IMR-90 (cell line): ENCODE data around the gene RASGRP1. TPM values are rescaled to one million over a fixed set of nuclear protein-coding genes. Genes with fewer than 3 reads are reported as not detected.

Source experiments
- ATAC-seq: fragments of 200-7000 bp; cut with Tn5 transposase; 2 replicates; pipeline ENCODE4 v1.9.1; 2020; ENCODE audit warnings: low read depth, mild to moderate bottlenecking, moderate library complexity
- BruUV-seq: library from RNA; stranded (reverse); fragments of 400-500 nt; replicated peaks from 2 replicates; lab custom pipeline; 2021; lab: Mats Ljungman, UMichigan
- CTCF ChIA-PET: fragments of 300-600 bp; formaldehyde crosslinking; extraction: SDS; loops from one replicate; lab custom pipeline; 2021; ENCODE audit warnings: antibody characterized with exemption; lab: Yijun Ruan, JAX
- POLR2A ChIA-PET: fragments of 300-600 bp; sonication (Branson Sonifier 250); formaldehyde crosslinking; loops from one replicate; lab custom pipeline; 2022; ENCODE audit warnings: antibody characterized with exemption; ENCODE audit not compliant: unreplicated experiment; lab: Charles Lee
- DNase-seq: peaks from one replicate; pipeline ENCODE4 v3.0.0; 2013
- H2AFZ ChIP-seq: replicated peaks from 2 replicates; pipeline ENCODE3; 2013; ENCODE audit warnings: low read length, mild to moderate bottlenecking; ENCODE audit not compliant: poor library complexity
- H2AK5ac ChIP-seq: 2 replicates; pipeline ENCODE4 v1.6.1; 2013; ENCODE audit warnings: low read depth, low read length, inconsistent platforms
- H2AK9ac ChIP-seq: replicated peaks from 2 replicates; pipeline ENCODE3; 2013; ENCODE audit warnings: mild to moderate bottlenecking, low read depth, low read length, moderate library complexity; ENCODE audit not compliant: poor library complexity
- H2BK120ac ChIP-seq: 2 replicates; pipeline ENCODE4 v1.6.1; 2013; ENCODE audit warnings: low read depth, low read length, inconsistent platforms
- H2BK15ac ChIP-seq: 3 replicates; pipeline ENCODE4 v1.6.1; 2013; ENCODE audit warnings: low read depth, low read length, inconsistent platforms
- H2BK20ac ChIP-seq: 2 replicates; pipeline ENCODE4 v1.6.1; 2013; ENCODE audit warnings: low read depth, mild to moderate bottlenecking, inconsistent platforms, low read length, moderate library complexity
- H2BK5ac ChIP-seq: 2 replicates; pipeline ENCODE4 v1.6.1; 2013; ENCODE audit warnings: mild to moderate bottlenecking, low read depth, low read length, inconsistent platforms; ENCODE audit not compliant: poor library complexity, severe bottlenecking
- H3K14ac ChIP-seq: replicated peaks from 2 replicates; pipeline ENCODE4 v1.6.1; 2013; ENCODE audit warnings: low read depth, low read length, inconsistent platforms
- H3K18ac ChIP-seq: 2 replicates; pipeline ENCODE4 v1.6.1; 2013; ENCODE audit warnings: low read depth, low read length, control low read depth
- H3K23ac ChIP-seq: 2 replicates; pipeline ENCODE4 v1.6.1; 2013; ENCODE audit warnings: low read depth, low read length, inconsistent platforms
- H3K27ac ChIP-seq: 2 replicates; pipeline ENCODE4 v1.5.1; 2013; ENCODE audit warnings: mild to moderate bottlenecking, control low read depth, low read length; ENCODE audit not compliant: insufficient read depth
- H3K27me3 ChIP-seq: 2 replicates; pipeline ENCODE4 v1.6.1; 2013; ENCODE audit warnings: low read length; ENCODE audit not compliant: control insufficient read depth, insufficient read depth
- H3K36me3 ChIP-seq: 2 replicates; pipeline ENCODE4 v1.6.1; 2013; ENCODE audit warnings: low read length, mixed read lengths; ENCODE audit not compliant: control insufficient read depth, insufficient read depth
- H3K4ac ChIP-seq: 2 replicates; pipeline ENCODE4 v1.6.1; 2013; ENCODE audit warnings: low read depth, low read length, inconsistent platforms
- H3K4me1 ChIP-seq: 2 replicates; pipeline ENCODE4 v1.6.1; 2013; ENCODE audit warnings: low read length, mixed read lengths; ENCODE audit not compliant: control insufficient read depth, insufficient read depth
- H3K4me2 ChIP-seq: 2 replicates; pipeline ENCODE4 v1.6.1; 2013; ENCODE audit warnings: low read depth, mild to moderate bottlenecking, control low read depth, low read length, moderate library complexity
- H3K4me3 ChIP-seq: 2 replicates; pipeline ENCODE4 v1.5.1; 2013; ENCODE audit warnings: low read depth, mild to moderate bottlenecking, control low read depth, low read length, moderate library complexity; ENCODE audit not compliant: insufficient read depth
- H3K56ac ChIP-seq: 2 replicates; pipeline ENCODE4 v1.6.1; 2013; ENCODE audit warnings: low read length, inconsistent platforms; ENCODE audit not compliant: insufficient read depth; ENCODE audit errors: extremely low read depth
- H3K79me1 ChIP-seq, 2 experiments: 2 replicates each; pipeline ENCODE4 v1.6.1; 2013; ENCODE audit warnings: low read length in 2 of 2, inconsistent platforms in 1 of 2, low read depth in 1 of 2
- H3K9ac ChIP-seq: 2 replicates; pipeline ENCODE4 v1.6.1; 2013; ENCODE audit warnings: low read depth, low read length, control low read depth
- H3K9me1 ChIP-seq: 2 replicates; pipeline ENCODE4 v1.6.1; 2013; ENCODE audit warnings: low read length, inconsistent platforms; ENCODE audit not compliant: insufficient read depth
- H3K9me3 ChIP-seq: 2 replicates; pipeline ENCODE4 v1.6.1; 2013; ENCODE audit warnings: low read length; ENCODE audit not compliant: control insufficient read depth, insufficient read depth
- H4K20me1 ChIP-seq: 2 replicates; pipeline ENCODE4 v1.6.1; 2013; ENCODE audit warnings: low read length, inconsistent platforms; ENCODE audit not compliant: insufficient read depth
- H4K5ac ChIP-seq: 2 replicates; pipeline ENCODE4 v1.6.1; 2013; ENCODE audit warnings: mild to moderate bottlenecking, low read depth, low read length, control low read depth
- H4K8ac ChIP-seq, 2 experiments: 2 replicates each; pipeline ENCODE4 v1.6.1; 2013; ENCODE audit warnings: low read depth in 2 of 2, low read length in 2 of 2, control low read depth in 1 of 2, inconsistent platforms in 1 of 2
- H4K91ac ChIP-seq: 2 replicates; pipeline ENCODE4 v1.6.1; 2013; ENCODE audit warnings: low read depth, low read length, inconsistent platforms; ENCODE audit not compliant: insufficient read depth
- CHD1 ChIP-seq: IDR thresholded peaks from 2 replicates; pipeline ENCODE4 v1.6.1; 2012; ENCODE audit warnings: low read depth, low read length, improper control_type of control experiment
- MAZ ChIP-seq: IDR thresholded peaks from 2 replicates; pipeline ENCODE4 v1.6.1; 2012; ENCODE audit warnings: low read depth, mild to moderate bottlenecking, low read length, improper control_type of control experiment, moderate library complexity, borderline replicate concordance
- MXI1 ChIP-seq: IDR thresholded peaks from 2 replicates; pipeline ENCODE4 v1.6.1; 2012; ENCODE audit warnings: low read depth, mild to moderate bottlenecking, low read length, moderate library complexity, borderline replicate concordance
- NFE2L2 ChIP-seq: fragments of 150-350 bp; IDR thresholded peaks from 2 replicates; pipeline ENCODE4 v1.6.1; 2016; ENCODE audit warnings: low read depth, mild to moderate bottlenecking, low read length
- RAD21 ChIP-seq: IDR thresholded peaks from 2 replicates; pipeline ENCODE4 v1.6.1; 2012; ENCODE audit warnings: low read length, improper control_type of control experiment
- RCOR1 ChIP-seq: IDR thresholded peaks from 2 replicates; pipeline ENCODE4 v1.6.1; 2012; ENCODE audit warnings: mild to moderate bottlenecking, low read length, improper control_type of control experiment; ENCODE audit not compliant: insufficient replicate concordance
- SMC3 ChIP-seq: fragments of 150-350 bp; IDR thresholded peaks from 2 replicates; pipeline ENCODE4 v1.6.1; 2016; ENCODE audit warnings: low read depth, mild to moderate bottlenecking, antibody characterized with exemption, low read length, moderate library complexity
- WGBS, 2 experiments: methylation state at CpG; one replicate each; pipeline versions ENCODE4 v1.1.5 to v1.1.7; 2013; ENCODE audit warnings: missing lambda C conversion rate in 2 of 2; ENCODE audit not compliant: insufficient read length in 1 of 2; ENCODE audit errors: extremely low coverage in 2 of 2; 5-methylcytosine and 5-hydroxymethylcytosine counted together
- dilution Hi-C: fragments of 300-500 bp; cut with HindIII; formaldehyde crosslinking; loops from one replicate; pipeline ENCODE4 v1.14.3; 2018; ENCODE audit warnings: low sequenced_read_pairs; ENCODE audit not compliant: unreplicated experiment
- in situ Hi-C: fragments of 300-500 bp; cut with MboI; formaldehyde crosslinking; loops from 3 replicates; pipeline ENCODE4 v1.14.3; 2019; ENCODE audit warnings: low sequenced_read_pairs, inconsistent platforms, mixed read lengths
- intact Hi-C: fragments of 100-400 bp; cut with micrococcal nuclease; formaldehyde crosslinking; loops from 2 replicates; pipeline ENCODE4 v1.10.0; 2022
- polyA plus RNA-seq, 3 experiments: library from polyadenylated mRNA; depleted of rRNA; stranded (reverse); fragments of >200 nt; gene quantifications; 2 replicates each; pipeline ENCODE4 v1.2.3, GENCODE V29; 2012; ENCODE audit warnings: low replicate concordance in 1 of 3
- total RNA-seq: library from RNA; depleted of rRNA; stranded (reverse); fragments of >200 nt; gene quantifications from 2 replicates; pipeline ENCODE4 v1.2.3, GENCODE V29; 2012
- TF ChIP-seq, protein P1 (sequence below): conservative IDR thresholded peaks from 2 replicates; pipeline ENCODE4 v1.5.1; 2012; ENCODE audit warnings: mild to moderate bottlenecking, low read depth, low read length, improper control_type of control experiment

The RASGRP1 gene
- total and polyA plus RNA-seq, 2 of the 4 experiments (the other 2 are of a cell fraction): 1.4 to 3.2 TPM

GRCh38 chr15:38541026-38541425 lies 23.6 kb downstream of the RASGRP1 start:
- Histone ChIP-seq H4K91ac (no peak overlapping the region), H3K4me3 (no peak overlapping the region), H3K23ac (no peak overlapping the region), H4K20me1 (no peaks in the 10 kb centered on the region), H4K5ac (peak overlapping the region; percentile 12; the same call in 1 of the 2 replicates), H3K4me2 (no peak overlapping the region), H3K79me1 (no peaks in the 10 kb centered on the region), H2AFZ (no peak overlapping the region), H3K4ac (no peak overlapping the region), H2AK5ac (no peak overlapping the region), H3K27me3 (no peaks in the 10 kb centered on the region), H2BK20ac (no peak overlapping the region), H3K27ac (no peak overlapping the region), H3K36me3 (no peaks in the 10 kb centered on the region), H4K8ac (no peak overlapping the region; a peak in 1 of 4 replicates), H2BK5ac (no peak overlapping the region), H2AK9ac (no peak overlapping the region), H3K4me1 (peaks cover 2% of the 10 kb centered on the region; the same call in 1 of the 2 replicates), H3K56ac (no peak overlapping the region), H2BK15ac (peak overlapping the region; percentile 10; the same call in 1 of the 3 replicates), H3K9me1 (peaks cover 5% of the 10 kb centered on the region; the same call in 1 of the 2 replicates), H3K14ac (no peak overlapping the region), H2BK120ac (no peak overlapping the region), H3K9me3 (no peaks in the 10 kb centered on the region), H3K9ac (no peak overlapping the region), H3K18ac (no peak overlapping the region)
- ChIA-PET CTCF (interaction anchor here (1.1 kb wide), 1 partner anchor 12 kb away, joined by 4 read pairs; no protein-coding TSS in a partner anchor), POLR2A (no interaction called here)
- in situ Hi-C loops: no loop called here
- intact Hi-C loops: no loop called here
- BruUV-seq: no TSS peak
- ATAC-seq (no peak), DNase-seq (no peak)
- TF ChIP-seq RCOR1 (no peak), RAD21 (no peak), SMC3 (no peak), NFE2L2 (no peak), MXI1 (no peak), MAZ (no peak), CHD1 (no peak)
- TF ChIP-seq, protein P1, sequence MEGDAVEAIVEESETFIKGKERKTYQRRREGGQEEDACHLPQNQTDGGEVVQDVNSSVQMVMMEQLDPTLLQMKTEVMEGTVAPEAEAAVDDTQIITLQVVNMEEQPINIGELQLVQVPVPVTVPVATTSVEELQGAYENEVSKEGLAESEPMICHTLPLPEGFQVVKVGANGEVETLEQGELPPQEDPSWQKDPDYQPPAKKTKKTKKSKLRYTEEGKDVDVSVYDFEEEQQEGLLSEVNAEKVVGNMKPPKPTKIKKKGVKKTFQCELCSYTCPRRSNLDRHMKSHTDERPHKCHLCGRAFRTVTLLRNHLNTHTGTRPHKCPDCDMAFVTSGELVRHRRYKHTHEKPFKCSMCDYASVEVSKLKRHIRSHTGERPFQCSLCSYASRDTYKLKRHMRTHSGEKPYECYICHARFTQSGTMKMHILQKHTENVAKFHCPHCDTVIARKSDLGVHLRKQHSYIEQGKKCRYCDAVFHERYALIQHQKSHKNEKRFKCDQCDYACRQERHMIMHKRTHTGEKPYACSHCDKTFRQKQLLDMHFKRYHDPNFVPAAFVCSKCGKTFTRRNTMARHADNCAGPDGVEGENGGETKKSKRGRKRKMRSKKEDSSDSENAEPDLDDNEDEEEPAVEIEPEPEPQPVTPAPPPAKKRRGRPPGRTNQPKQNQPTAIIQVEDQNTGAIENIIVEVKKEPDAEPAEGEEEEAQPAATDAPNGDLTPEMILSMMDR: no peak
- dilution Hi-C loops: no loop called here
- WGBS, 2 experiments: 92% methylated on average over 2 of the region's 7 CpGs; no CpG with 5 or more reads in 1 of the 2 experiments
